Parathyroid adenoma (tissue), 2 donors: Measurements from ENCODE around the gene MALRD1.

ENCODE experiments used
- H2AFZ ChIP-seq: fragments of 300-600 bp; sonication (generic); one replicate; pipeline ENCODE4 v1.7.0; 2017; ENCODE audit warnings: antibody characterized with exemption, mild to moderate bottlenecking
- H3K27ac ChIP-seq: fragments of 300-600 bp; sonication (generic); one replicate; pipeline ENCODE4 v1.7.0; 2017
- H3K27me3 ChIP-seq: fragments of 300-600 bp; sonication (generic); one replicate; pipeline ENCODE4 v1.7.0; 2017; ENCODE audit warnings: low read length; ENCODE audit not compliant: control insufficient read depth, insufficient read depth
- H3K36me3 ChIP-seq: fragments of 300-600 bp; sonication (generic); one replicate; pipeline ENCODE4 v1.7.0; 2017; ENCODE audit warnings: low read length; ENCODE audit not compliant: control insufficient read depth, insufficient read depth
- H3K4me1 ChIP-seq: fragments of 300-600 bp; sonication (generic); one replicate; pipeline ENCODE4 v1.7.0; 2017; ENCODE audit warnings: control low read depth
- H3K4me2 ChIP-seq: fragments of 300-600 bp; sonication (generic); one replicate; pipeline ENCODE4 v1.7.0; 2017; ENCODE audit warnings: low read length
- H3K4me3 ChIP-seq: fragments of 300-600 bp; sonication (generic); one replicate; pipeline ENCODE4 v1.7.0; 2017; ENCODE audit warnings: low read depth, low read length
- H3K79me2 ChIP-seq: fragments of 300-600 bp; sonication (generic); one replicate; pipeline ENCODE4 v1.7.0; 2017; ENCODE audit warnings: control low read depth
- H3K9ac ChIP-seq: fragments of 300-600 bp; sonication (generic); one replicate; pipeline ENCODE4 v1.7.0; 2017; ENCODE audit warnings: mild to moderate bottlenecking
- H3K9me3 ChIP-seq: fragments of 300-600 bp; sonication (generic); one replicate; pipeline ENCODE4 v1.7.0; 2017; ENCODE audit warnings: low read length; ENCODE audit not compliant: control insufficient read depth
- TF ChIP-seq, protein P1 (sequence below): fragments of 300-600 bp; sonication (generic); IDR thresholded peaks from one replicate; pipeline ENCODE4 v1.7.0; 2017; ENCODE audit warnings: antibody characterized with exemption, mild to moderate bottlenecking
- donor health status: primary hyperparathyroidism.

Gene MALRD1

DNA sequence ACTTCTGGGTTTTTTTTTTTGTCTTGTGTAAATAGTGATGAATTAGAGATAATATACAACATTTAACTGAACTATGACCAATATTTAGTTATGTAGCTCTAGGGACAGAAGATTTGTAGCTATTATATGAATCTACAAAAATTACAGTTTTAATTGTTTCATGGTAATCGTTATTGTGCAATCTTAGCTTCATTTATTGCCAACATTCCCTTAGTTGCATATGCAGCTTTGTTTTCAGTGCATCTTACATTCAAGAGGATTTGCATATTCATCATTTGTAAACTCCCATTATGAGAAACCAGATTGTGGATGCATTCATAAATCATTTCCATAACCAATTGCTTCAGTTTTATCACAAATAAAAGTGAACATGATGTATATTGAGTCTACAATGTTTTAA is 68.8 kb downstream of the MALRD1 start:
- H3K9me3 ChIP-seq: no peaks in the 10 kb centered on the region
- H3K4me1 ChIP-seq: no peaks in the 10 kb centered on the region
- H3K79me2 ChIP-seq: no peaks in the 10 kb centered on the region
- H3K36me3 ChIP-seq: no peaks in the 10 kb centered on the region
- TF ChIP-seq, protein P1, sequence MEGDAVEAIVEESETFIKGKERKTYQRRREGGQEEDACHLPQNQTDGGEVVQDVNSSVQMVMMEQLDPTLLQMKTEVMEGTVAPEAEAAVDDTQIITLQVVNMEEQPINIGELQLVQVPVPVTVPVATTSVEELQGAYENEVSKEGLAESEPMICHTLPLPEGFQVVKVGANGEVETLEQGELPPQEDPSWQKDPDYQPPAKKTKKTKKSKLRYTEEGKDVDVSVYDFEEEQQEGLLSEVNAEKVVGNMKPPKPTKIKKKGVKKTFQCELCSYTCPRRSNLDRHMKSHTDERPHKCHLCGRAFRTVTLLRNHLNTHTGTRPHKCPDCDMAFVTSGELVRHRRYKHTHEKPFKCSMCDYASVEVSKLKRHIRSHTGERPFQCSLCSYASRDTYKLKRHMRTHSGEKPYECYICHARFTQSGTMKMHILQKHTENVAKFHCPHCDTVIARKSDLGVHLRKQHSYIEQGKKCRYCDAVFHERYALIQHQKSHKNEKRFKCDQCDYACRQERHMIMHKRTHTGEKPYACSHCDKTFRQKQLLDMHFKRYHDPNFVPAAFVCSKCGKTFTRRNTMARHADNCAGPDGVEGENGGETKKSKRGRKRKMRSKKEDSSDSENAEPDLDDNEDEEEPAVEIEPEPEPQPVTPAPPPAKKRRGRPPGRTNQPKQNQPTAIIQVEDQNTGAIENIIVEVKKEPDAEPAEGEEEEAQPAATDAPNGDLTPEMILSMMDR: no peak
- H3K4me2 ChIP-seq: no peak overlapping the region
- H3K27ac ChIP-seq: no peak overlapping the region
- H3K4me3 ChIP-seq: no peak overlapping the region
- no peak overlapping the region for H2AFZ ChIP-seq
- no peaks in the 10 kb centered on the region for H3K27me3 ChIP-seq
- no peak overlapping the region for H3K9ac ChIP-seq

DNA sequence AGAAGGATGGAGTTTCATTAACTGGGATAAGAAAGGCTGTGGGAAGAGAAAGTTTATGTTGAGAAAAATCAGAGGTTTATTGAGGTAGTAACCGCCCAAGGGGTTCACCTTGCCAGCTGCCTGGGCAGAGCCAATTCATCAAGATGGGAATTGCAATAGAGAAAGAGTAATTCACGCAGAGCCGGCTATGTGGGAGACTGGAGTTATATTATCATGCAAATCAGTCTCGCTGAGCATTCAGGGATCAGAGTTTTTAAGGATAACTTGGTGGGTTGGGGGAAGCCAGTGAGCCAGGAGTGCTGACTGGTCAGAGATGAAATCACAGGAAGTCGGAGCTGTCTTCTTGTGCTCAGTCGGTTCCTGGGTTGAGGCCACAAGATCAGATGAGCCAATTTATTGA is 70.6 kb downstream of the MALRD1 start:
- Histone ChIP-seq H2AFZ (no peak overlapping the region), H3K4me2 (no peak overlapping the region), H3K36me3 (no peaks in the 10 kb centered on the region), H3K9ac (no peak overlapping the region), H3K9me3 (no peaks in the 10 kb centered on the region), H3K4me1 (no peaks in the 10 kb centered on the region), H3K27me3 (no peaks in the 10 kb centered on the region), H3K4me3 (no peak overlapping the region), H3K79me2 (no peaks in the 10 kb centered on the region), H3K27ac (no peak overlapping the region)
- TF ChIP-seq, protein P1: no peak

DNA sequence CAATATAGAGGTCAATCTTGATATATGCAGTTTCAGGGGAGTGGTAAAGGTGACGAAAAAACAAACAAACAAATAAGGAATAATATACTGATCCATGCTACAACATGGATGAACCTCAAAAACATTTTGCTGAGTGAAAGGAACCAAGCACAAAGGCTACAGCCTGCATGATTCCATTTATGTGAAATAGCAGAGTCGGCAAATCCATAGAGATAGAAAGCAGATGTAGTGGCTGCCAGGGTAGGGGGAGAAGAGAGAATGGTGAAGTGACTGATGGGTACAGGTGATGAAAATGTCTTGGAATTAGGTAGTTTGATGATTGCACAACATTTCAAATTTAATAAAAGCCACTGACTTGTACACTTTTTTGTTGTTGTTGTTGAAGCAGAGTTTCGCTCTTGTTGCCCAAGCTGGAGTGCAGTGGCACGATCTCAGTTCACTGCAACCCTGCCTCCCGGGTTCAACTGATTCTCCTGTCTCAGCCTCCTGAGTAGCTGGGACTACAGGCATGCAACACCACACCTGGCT is 71.8 kb downstream of the MALRD1 start:
- Histone ChIP-seq H3K4me1 (no peaks in the 10 kb centered on the region), H2AFZ (no peak overlapping the region), H3K27ac (no peak overlapping the region), H3K27me3 (no peaks in the 10 kb centered on the region), H3K79me2 (no peaks in the 10 kb centered on the region), H3K4me3 (no peak overlapping the region), H3K36me3 (no peaks in the 10 kb centered on the region), H3K4me2 (no peak overlapping the region), H3K9ac (no peak overlapping the region), H3K9me3 (no peaks in the 10 kb centered on the region)
- TF ChIP-seq, protein P1: no peak

DNA sequence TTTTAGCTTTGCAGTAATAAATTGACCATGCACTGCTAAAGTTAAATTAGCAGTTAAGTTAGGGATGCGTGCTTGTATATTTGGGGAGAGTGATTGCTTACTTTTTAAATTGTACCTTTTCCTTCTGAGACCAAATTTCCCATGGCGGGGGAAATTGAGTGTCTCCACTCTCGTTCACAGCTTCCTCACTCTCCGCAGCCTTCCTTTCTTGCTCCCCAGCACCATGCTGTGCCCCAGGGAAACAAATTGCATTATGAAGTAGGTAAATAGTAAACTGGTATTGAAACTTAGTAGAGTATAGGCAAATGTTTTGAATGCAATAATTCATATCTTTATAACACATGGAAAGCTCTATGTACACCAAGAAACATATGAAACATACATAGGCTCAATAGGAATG is 85.4 kb downstream of the MALRD1 start:
- no peak overlapping the region for H3K9ac ChIP-seq
- no peak overlapping the region for H2AFZ ChIP-seq
- H3K4me1 ChIP-seq: no peaks in the 10 kb centered on the region
- H3K9me3 ChIP-seq: no peaks in the 10 kb centered on the region
- TF ChIP-seq, protein P1: no peak
- H3K27ac ChIP-seq: no peak overlapping the region
- H3K27me3 ChIP-seq: no peaks in the 10 kb centered on the region
- no peak overlapping the region for H3K4me2 ChIP-seq
- H3K79me2 ChIP-seq: no peaks in the 10 kb centered on the region
- no peak overlapping the region for H3K4me3 ChIP-seq
- no peaks in the 10 kb centered on the region for H3K36me3 ChIP-seq

DNA sequence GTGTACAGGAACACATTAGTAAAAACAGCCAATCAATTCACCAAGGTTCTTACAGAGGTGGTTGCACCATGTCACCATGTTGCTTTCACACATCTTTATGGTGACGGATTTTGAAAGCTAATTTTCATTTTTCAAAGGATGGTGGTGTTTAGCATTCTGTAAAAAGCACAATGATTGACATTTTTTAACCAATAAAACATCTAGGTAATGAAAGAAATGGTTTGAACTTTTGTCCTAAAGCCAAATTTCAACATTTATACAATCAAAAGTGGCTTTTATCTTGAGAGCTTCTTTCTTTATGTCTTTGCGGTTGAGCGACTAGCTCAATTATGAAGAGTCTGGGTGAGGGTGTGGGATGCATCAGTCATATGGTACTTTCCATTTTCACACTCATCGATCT is 94.4 kb downstream of the MALRD1 start:
- H3K4me3 ChIP-seq: no peak overlapping the region
- TF ChIP-seq, protein P1: no peak
- H3K27me3 ChIP-seq: no peaks in the 10 kb centered on the region

More for the DNA sequence above, 94.4 kb downstream of the MALRD1 start:
- no peaks in the 10 kb centered on the region for H3K36me3 ChIP-seq
- no peaks in the 10 kb centered on the region for H3K79me2 ChIP-seq
- H3K4me2 ChIP-seq: no peak overlapping the region
- no peaks in the 10 kb centered on the region for H3K9me3 ChIP-seq
- H3K27ac ChIP-seq: no peak overlapping the region
- no peaks in the 10 kb centered on the region for H3K4me1 ChIP-seq
- H3K9ac ChIP-seq: no peak overlapping the region
- no peak overlapping the region for H2AFZ ChIP-seq
